ENCODE results near the gene ZBTB2. TPM values are rescaled to one million over a fixed set of nuclear protein-coding genes. Genes with fewer than 3 reads are reported as not detected.

The ZBTB2 gene
- total and polyA plus RNA-seq, 10 of the 15 experiments (the other 5 are each of a cell fraction or from before 2014, with no cell fraction given), result 4.2 to 21.9 (median 15.0) TPM

DNA sequence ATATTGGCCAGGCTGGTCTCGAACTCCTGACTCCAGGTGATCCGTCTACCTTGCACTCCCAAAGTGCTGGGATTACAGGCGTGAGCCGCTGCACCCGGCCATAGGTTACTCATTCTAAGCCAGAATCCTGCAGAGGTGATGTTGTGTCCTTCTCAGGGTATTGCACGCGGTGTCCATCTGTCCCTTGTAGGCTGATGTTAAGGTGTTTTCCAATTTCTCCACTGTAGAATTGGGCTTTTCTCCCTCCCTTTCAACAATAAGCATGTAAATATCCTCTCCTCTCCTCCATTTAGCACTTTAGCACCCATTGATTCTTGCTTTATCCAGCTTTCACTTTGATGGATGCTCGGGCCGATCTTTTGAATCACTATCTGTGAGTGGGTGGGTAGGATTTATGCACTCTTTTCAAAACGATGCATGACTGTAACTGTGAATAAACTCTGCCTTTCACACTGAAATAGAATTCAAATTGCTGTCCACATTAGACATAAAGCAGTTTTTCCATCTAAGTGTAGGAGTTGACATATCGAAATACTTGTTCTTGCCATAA, 52.6 kb downstream of the ZBTB2 start (continued):
- TF ChIP-seq NFYA (IDR thresholded peaks at IDR 0.05; ENCODE audit: borderline replicate concordance, low read depth, low read length), result no peak

DNA sequence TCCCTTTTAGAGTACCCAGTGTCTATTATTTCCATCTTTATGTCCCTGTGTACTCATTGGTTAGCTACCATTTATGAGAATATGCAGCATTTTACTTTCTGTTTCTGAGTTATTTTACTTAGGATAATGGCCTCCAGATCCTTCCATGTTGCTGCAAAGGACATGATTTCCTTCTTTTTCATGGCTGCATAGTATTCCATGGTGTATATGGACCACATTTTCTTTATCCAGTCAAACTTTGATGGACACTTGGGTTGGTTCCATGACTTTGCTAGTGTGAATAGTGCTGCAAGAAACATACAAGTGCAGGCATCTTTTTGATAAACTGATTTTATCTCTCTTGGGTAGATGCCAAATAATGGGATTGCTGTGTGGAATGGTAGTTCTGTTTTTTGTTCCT, 55.4 kb downstream of the ZBTB2 start:
- no peak overlapping the region for H3K27ac ChIP-seq (ENCODE audit: control insufficient read depth, insufficient read depth)
- SMC1A ChIA-PET (ENCODE audit: uncharacterized antibody, unreplicated experiment), result interaction anchor here (0.6 to 3.6 kb wide), 11 partner anchors 11 to 446 kb away, joined by 3 to 37 read pairs (median 5); no protein-coding TSS in a partner anchor

DNA sequence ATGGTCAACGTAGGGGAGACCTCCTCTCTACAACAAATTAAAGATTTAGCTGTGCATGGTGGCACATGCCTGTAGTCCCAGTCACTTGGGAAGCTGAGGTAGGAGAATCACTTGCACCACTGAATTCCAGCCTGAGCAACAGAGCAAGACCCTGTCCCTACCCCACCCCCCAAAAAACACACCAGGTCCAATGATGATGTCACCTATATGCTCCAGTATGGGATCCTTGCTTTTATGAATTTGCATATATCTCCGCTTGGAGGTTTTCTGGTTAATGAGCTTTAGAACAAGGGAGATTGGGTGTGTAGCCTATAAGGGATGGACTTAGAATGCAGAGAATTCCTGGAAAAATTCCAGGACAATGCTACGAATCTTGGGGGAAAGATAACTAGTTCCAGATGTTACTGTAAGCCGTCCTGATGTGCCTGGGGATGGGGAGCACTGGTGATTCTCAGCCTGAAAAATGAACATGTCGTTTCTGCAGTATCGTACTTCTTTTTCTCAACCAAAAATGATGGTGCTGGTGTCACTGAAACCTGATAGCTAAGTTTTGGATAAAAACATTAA, 61.1 kb downstream of the ZBTB2 start:
- Histone ChIP-seq H3K27ac (ENCODE audit: control insufficient read depth, insufficient read depth) (no peak overlapping the region), H3K4me1 (ENCODE audit: control insufficient read depth, insufficient read depth, low read length) (no peaks in the 10 kb centered on the region), H3K9ac (ENCODE audit: control insufficient read depth, insufficient read depth, low read length) (no peak overlapping the region), H3K36me3 (ENCODE audit: control insufficient read depth in 2 of 2, insufficient read depth in 2 of 2, low read length in 1 of 2) (no peaks in the 10 kb centered on the region), H3K79me2 (ENCODE audit: control insufficient read depth, insufficient read depth, low read length) (no peaks in the 10 kb centered on the region), H4K20me1 (ENCODE audit: control insufficient read depth, insufficient read depth) (no peaks in the 10 kb centered on the region), H2AFZ (ENCODE audit: control insufficient read depth, low read depth, low read length) (no peak overlapping the region), H3K9me3 (replicated peaks; ENCODE audit: control insufficient read depth, insufficient read depth, low read length) (no peaks in the 10 kb centered on the region), H3K4me2 (ENCODE audit: control insufficient read depth, insufficient read depth) (no peak overlapping the region), H3K27me3 (replicated peaks in 1 of 2; ENCODE audit: control insufficient read depth in 2 of 2, insufficient read depth in 2 of 2, low read length in 1 of 2) (peaks cover 0 to 4% of the 10 kb centered on the region in 2 experiments; a peak in 2 of 4 replicates), H3K4me3 (no peak overlapping the region)
- in situ Hi-C loops (cut with MboI) (no loop called here), intact Hi-C loops (cut with micrococcal nuclease; ENCODE audit: unreplicated experiment) (loop anchor here (10.0 kb wide), 1 partner anchor 915 kb away; no protein-coding TSS in a partner anchor)
- CTCF ChIA-PET, result interaction anchor here (0.8 to 8.6 kb wide), 3 partner anchors 9 to 438 kb away, joined by 3 to 126 read pairs (median 7); no protein-coding TSS in a partner anchor
- DNase-seq (ENCODE audit: low read depth, low spot score) (no peak), FAIRE-seq (no peak), ATAC-seq (no peak)
- SMC1A ChIA-PET (ENCODE audit: uncharacterized antibody, unreplicated experiment), result interaction anchor here (1.0 to 1.1 kb wide), 2 partner anchors 34 to 328 kb away, joined by 3 read pairs; no protein-coding TSS in a partner anchor
- TF ChIP-seq, protein P1, sequence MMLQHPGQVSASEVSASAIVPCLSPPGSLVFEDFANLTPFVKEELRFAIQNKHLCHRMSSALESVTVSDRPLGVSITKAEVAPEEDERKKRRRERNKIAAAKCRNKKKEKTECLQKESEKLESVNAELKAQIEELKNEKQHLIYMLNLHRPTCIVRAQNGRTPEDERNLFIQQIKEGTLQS (IDR thresholded peaks at IDR 0.05; ENCODE audit: borderline replicate concordance, extremely low read depth, low read depth, low read length), result no peak
- TF ChIP-seq MXI1 (IDR thresholded peaks at IDR 0.05; ENCODE audit: low read depth, low read length), result no peak
- no peak for TF ChIP-seq TBL1XR1 (IDR thresholded peaks at IDR 0.05; ENCODE audit: low read depth, low read length)
- TF ChIP-seq HDAC6 (IDR thresholded peaks at IDR 0.05; ENCODE audit: unreplicated experiment), result no peak
- TF ChIP-seq POU2F2 (IDR thresholded peaks at IDR 0.05; ENCODE audit: borderline replicate concordance, low read depth, low read length), result no peak
- no peak for TF ChIP-seq CBX5 (IDR thresholded peaks at IDR 0.05; ENCODE audit: low read depth)
- POLR2A ChIA-PET, result interaction anchor here (0.6 kb wide), 1 partner anchor 34 kb away, joined by 3 read pairs; no protein-coding TSS in a partner anchor
- 43% methylated on average over 6 of the region's 6 CpGs for WGBS (ENCODE audit: insufficient coverage, insufficient replicate concordance, low lambda C conversion rate, missing lambda C conversion rate)
- no TSS peak for BruUV-seq (replicated peaks)
- RAD21 ChIA-PET (ENCODE audit: unreplicated experiment), result interaction anchor here (1.0 kb wide), 2 partner anchors 438 to 440 kb away, joined by 3 read pairs; no protein-coding TSS in a partner anchor

More for the DNA sequence above, 55.4 kb downstream of the ZBTB2 start:
- Histone ChIP-seq H4K20me1 (ENCODE audit: control insufficient read depth, insufficient read depth) (no peaks in the 10 kb centered on the region), H2AFZ (ENCODE audit: control insufficient read depth, low read depth, low read length) (no peak overlapping the region), H3K9ac (ENCODE audit: control insufficient read depth, insufficient read depth, low read length) (no peak overlapping the region), H3K27me3 (replicated peaks in 1 of 2; ENCODE audit: control insufficient read depth in 2 of 2, insufficient read depth in 2 of 2, low read length in 1 of 2) (no peaks in the 10 kb centered on the region), H3K79me2 (ENCODE audit: control insufficient read depth, insufficient read depth, low read length) (no peaks in the 10 kb centered on the region), H3K4me2 (ENCODE audit: control insufficient read depth, insufficient read depth) (no peak overlapping the region), H3K4me3 (no peak overlapping the region), H3K9me3 (replicated peaks; ENCODE audit: control insufficient read depth, insufficient read depth, low read length) (no peaks in the 10 kb centered on the region; the same call in 2 of the 3 replicates), H3K4me1 (ENCODE audit: control insufficient read depth, insufficient read depth, low read length) (no peaks in the 10 kb centered on the region), H3K36me3 (ENCODE audit: control insufficient read depth in 2 of 2, insufficient read depth in 2 of 2, low read length in 1 of 2) (no peaks in the 10 kb centered on the region)
- intact Hi-C loops (cut with micrococcal nuclease; ENCODE audit: unreplicated experiment) (loop anchor here (10.0 kb wide), 1 partner anchor 921 kb away; no protein-coding TSS in a partner anchor), in situ Hi-C loops (cut with MboI) (no loop called here)
- TF ChIP-seq BCL11A (IDR thresholded peaks at IDR 0.05; ENCODE audit: low read depth, low read length) (no peak), ZBED1 (IDR thresholded peaks at IDR 0.05; ENCODE audit: borderline replicate concordance) (no peak), EP300 (IDR thresholded peaks at IDR 0.05; ENCODE audit: borderline replicate concordance in 1 of 2, control insufficient read depth in 1 of 2, low read depth in 2 of 2, low read length in 2 of 2) (no peak)
- CTCF ChIA-PET, result interaction anchor here (0.5 to 8.6 kb wide), 17 partner anchors 9 to 918 kb away, joined by 3 to 126 read pairs (median 3); no protein-coding TSS in a partner anchor
- no TSS peak for BruUV-seq (replicated peaks)
- POLR2A ChIA-PET, result no interaction called here
- no peak for DNase-seq (ENCODE audit: low read depth, low spot score)
- RAD21 ChIA-PET (ENCODE audit: unreplicated experiment), result interaction anchor here (0.6 to 4.6 kb wide), 7 partner anchors 11 to 705 kb away, joined by 3 to 32 read pairs (median 10); no protein-coding TSS in a partner anchor
- ATAC-seq, result no peak
- FAIRE-seq, result no peak
